Esophagus muscularis mucosa (tissue), 4 donors: ENCODE measurements around the gene F7. TPM values are rescaled to one million over a fixed set of nuclear protein-coding genes. Genes with fewer than 3 reads are reported as not detected.
"Not testable (repeated sequence)": the region's sequence is repeated elsewhere in the genome, so short reads cannot be mapped to it uniquely, and the experiment has no call there.

Experiments used
- DNase-seq: peaks from one replicate; pipeline ENCODE4 v3.0.0-alpha.2; 2017; ENCODE audit errors: extremely low spot score
- H3K27ac ChIP-seq, 4 donors: fragments of 200-600 bp; sonication (generic); replicated peaks in 1 of 4; 1 replicate in 3 of 4; 2 replicates in 1 of 4; pipeline ENCODE4 v1.5.1; 2016 to 2019; ENCODE audit warnings: mild to moderate bottlenecking in 1 of 4
- H3K27me3 ChIP-seq, 4 donors: fragments of 200-600 bp; sonication (generic); one replicate each; pipeline versions ENCODE4 v1.5.1 to v1.6.0; 2016 to 2019
- H3K36me3 ChIP-seq, 4 donors: fragments of 200-600 bp; sonication (generic); one replicate each; pipeline ENCODE4 v1.5.1; 2016 to 2019
- H3K4me1 ChIP-seq, 4 donors: fragments of 200-600 bp; sonication (generic); one replicate each; pipeline ENCODE4 v1.5.1; 2016 to 2019
- H3K4me3 ChIP-seq, 4 donors: fragments of 200-600 bp; sonication (generic); 1 replicate in 2 of 4; 2 replicates in 2 of 4; pipeline ENCODE4 v1.5.1; 2016 to 2019; ENCODE audit warnings: mild to moderate bottlenecking in 4 of 4, moderate library complexity in 1 of 4
- H3K9me3 ChIP-seq, 4 donors: fragments of 200-600 bp; sonication (generic); 1 replicate in 3 of 4; 2 replicates in 1 of 4; pipeline ENCODE4 v1.5.1; 2016 to 2019
- CTCF ChIP-seq, 3 experiments: fragments of 200-600 bp in 2 of 3; fragments of 450-650 bp in 1 of 3; sonication (generic) in 2 of 3; IDR thresholded peaks; one replicate each; pipeline ENCODE4 v1.5.1; 2017 to 2019; ENCODE audit warnings: antibody characterized with exemption in 3 of 3, mild to moderate bottlenecking in 2 of 3, moderate library complexity in 1 of 3
- EP300 ChIP-seq: sonication (generic); formaldehyde crosslinking; IDR thresholded peaks from one replicate; pipeline ENCODE4 v1.6.1; 2017; ENCODE audit warnings: antibody characterized with exemption
- POLR2A ChIP-seq: fragments of 450-650 bp; IDR thresholded peaks from one replicate; pipeline ENCODE4 v1.6.1; 2017; ENCODE audit warnings: antibody characterized with exemption, moderate library complexity, mild to moderate bottlenecking, low read depth
- POLR2AphosphoS5 ChIP-seq, 2 donors: sonication (generic); formaldehyde crosslinking; IDR thresholded peaks; one replicate each; pipeline ENCODE4 v1.6.1; 2017; ENCODE audit warnings: antibody characterized with exemption in 2 of 2
- WGBS: methylation state at CpG from one replicate; pipeline ENCODE4 v1.1.5; 2018; 5-methylcytosine and 5-hydroxymethylcytosine counted together
- intact Hi-C: fragments of 100-400 bp; cut with DNase I; formaldehyde crosslinking; loops from one replicate; pipeline ENCODE4 v1.15.1; 2023
- total RNA-seq, 4 donors: library from RNA; depleted of rRNA; stranded (reverse); fragments of >200 nt; gene quantifications; one replicate each; pipeline versions ENCODE4 v1.1.0 to v1.2.1, GENCODE V29; 2016

Gene F7
- total RNA-seq, 4 donors from 2014 or later: 0.66 to 1.6 TPM; not detected in 2

DNA sequence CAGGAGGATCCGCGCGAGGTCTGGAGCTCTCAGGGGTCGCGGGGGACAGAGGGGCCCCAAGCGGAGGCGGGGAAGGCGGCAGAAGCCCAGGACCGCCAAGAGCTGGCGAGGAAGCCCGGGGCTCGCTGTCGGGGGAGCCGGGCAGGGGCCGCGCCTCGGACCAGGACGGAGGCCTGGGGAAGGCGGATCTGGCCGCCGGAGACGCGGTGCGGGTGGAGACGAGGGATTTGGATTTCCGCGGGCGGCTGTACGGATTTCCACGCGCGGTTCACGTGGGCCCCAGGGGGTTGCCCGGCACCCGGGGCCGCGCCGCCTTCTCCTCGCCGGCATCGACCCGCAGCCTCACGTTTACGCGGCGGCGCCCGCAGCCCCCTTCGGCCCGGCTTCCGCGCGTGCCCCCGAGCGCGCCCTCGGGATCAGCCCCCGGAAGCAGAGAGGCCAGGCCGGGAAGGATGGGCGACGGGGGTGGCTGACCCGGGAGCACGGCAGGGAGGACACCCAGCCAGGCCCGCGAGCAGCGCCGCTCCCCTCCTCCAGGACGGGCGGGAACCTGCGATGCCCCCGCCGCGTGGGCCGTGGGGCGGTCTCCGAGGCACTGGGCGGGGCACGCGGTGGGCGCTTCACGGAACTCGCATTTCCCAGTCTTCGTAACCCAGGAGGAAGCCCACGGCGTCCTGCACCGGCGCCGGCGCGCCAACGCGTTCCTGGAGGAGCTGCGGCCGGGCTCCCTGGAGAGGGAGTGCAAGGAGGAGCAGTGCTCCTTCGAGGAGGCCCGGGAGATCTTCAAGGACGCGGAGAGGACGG, 4.7 kb downstream of the F7 start:
- Histone ChIP-seq H3K27me3 (peaks cover 6 to 43% (median 19%) of the 10 kb centered on the region in 4 donors), H3K4me3 (peak overlapping the region; percentile 48 to 54 (median 51)), H3K4me1 (peaks cover 12 to 20% (median 18%) of the 10 kb centered on the region in 4 donors), H3K36me3 (no peaks in the 10 kb centered on the region), H3K9me3 (no peaks in the 10 kb centered on the region), H3K27ac (no peak overlapping the region)
- DNase-seq: no peak
- no peak for TF ChIP-seq POLR2AphosphoS5 (IDR thresholded peaks at IDR 0.05)
- TF ChIP-seq POLR2A: no peak
- TF ChIP-seq EP300: no peak
- no peak for TF ChIP-seq CTCF (IDR thresholded peaks at IDR 0.05)
- intact Hi-C loops: no loop called here
- WGBS: under 1% methylated on average over 38 of the region's 99 CpGs

DNA sequence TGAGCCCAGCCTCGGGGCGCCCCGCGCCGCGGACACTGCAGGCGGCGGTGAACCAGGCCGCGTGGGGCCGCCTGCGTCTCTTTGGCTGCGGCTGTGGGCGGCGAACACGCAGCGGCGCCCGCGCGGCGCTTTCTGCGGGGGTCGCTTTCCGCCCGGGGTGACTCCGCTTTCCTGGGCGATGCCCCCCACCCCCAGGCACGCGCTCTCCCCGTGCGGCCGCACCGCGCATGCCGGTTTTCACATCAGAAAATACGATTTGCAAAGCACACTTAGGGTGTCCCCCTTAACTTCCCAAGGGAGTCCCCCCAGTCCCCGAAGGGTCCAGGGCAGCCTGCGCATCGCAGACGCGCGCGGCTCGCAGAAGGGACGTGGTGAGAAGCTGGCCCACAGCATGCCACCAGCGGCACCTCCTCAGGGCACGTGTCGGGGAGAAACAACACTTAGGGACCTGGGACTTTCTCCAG, 5.3 kb downstream of the F7 start:
- Histone ChIP-seq H3K27ac (no peak overlapping the region), H3K36me3 (no peaks in the 10 kb centered on the region), H3K27me3 (peaks cover 6 to 40% (median 19%) of the 10 kb centered on the region in 4 donors), H3K4me3 (peak overlapping the region; percentile 48 to 54 (median 51)), H3K4me1 (peaks cover 12 to 20% (median 18%) of the 10 kb centered on the region in 4 donors), H3K9me3 (no peaks in the 10 kb centered on the region)
- TF ChIP-seq POLR2A: no peak
- no peak for TF ChIP-seq CTCF (IDR thresholded peaks at IDR 0.05)
- no peak for TF ChIP-seq POLR2AphosphoS5 (IDR thresholded peaks at IDR 0.05)
- TF ChIP-seq EP300: no peak
- WGBS: 25% methylated on average over 4 of the region's 49 CpGs
- no peak for DNase-seq
- intact Hi-C loops: no loop called here

DNA sequence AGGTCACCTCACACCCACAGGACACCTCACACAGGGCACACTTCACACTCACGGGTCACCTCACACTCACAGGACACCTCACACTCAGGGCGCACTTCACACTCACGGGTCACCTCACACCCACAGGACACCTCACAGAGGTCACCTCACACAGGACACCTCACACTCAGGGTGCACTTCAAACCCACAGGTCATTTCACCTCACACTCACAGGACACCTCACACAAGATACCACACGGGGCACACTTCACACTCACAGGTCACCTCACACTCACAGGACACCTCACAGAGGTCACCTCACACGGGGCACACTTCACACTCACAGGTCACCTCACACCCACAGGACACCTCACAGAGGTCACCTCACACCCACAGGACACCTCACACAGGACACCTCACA, 6.2 kb downstream of the F7 start:
- H3K27ac ChIP-seq, DNase-seq, H3K36me3 ChIP-seq, H3K4me3 ChIP-seq, H3K9me3 ChIP-seq, intact Hi-C loops: not testable (repeated sequence)
- 77% methylated on average over 5 of the region's 5 CpGs for whole genome bisulfite sequencing
- H3K4me1 ChIP-seq: peaks cover 12 to 20% (median 18%) of the 10 kb centered on the region in 4 donors
- peaks cover 6 to 34% (median 19%) of the 10 kb centered on the region in 4 donors for H3K27me3 ChIP-seq

DNA sequence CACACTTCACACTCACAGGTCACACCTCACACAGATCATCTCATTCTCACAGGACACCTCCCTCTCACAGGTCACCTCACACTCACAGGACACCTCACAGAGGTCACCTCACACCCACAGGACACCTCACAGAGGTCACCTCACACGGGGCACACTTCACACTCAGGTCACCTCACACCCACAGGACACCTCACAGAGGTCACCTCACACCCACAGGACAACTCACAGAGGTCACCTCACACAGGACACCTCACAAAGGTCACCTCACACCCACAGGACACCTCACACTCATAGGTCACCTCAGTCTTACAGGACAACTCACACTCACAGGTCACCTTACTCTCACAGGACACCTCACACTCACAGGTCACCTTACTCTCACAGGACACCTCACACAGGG, 6.9 kb downstream of the F7 start:
- DNase-seq, intact Hi-C loops, H3K27ac ChIP-seq, H3K9me3 ChIP-seq, H3K36me3 ChIP-seq, H3K4me3 ChIP-seq: not testable (repeated sequence)
- WGBS: 64% methylated on average over 1 of the region's 1 CpG
- peaks cover 6 to 32% (median 19%) of the 10 kb centered on the region in 4 donors for H3K27me3 ChIP-seq
- peaks cover 12 to 20% (median 18%) of the 10 kb centered on the region in 4 donors for H3K4me1 ChIP-seq

GRCh38 chr13:113112893-113113845, 7.6 kb downstream of the F7 start:
- Histone ChIP-seq H3K36me3 (no peaks in the 10 kb centered on the region), H3K27ac (no peak overlapping the region), H3K27me3 (peaks cover 6 to 33% (median 19%) of the 10 kb centered on the region in 4 donors), H3K4me3 (no peak overlapping the region), H3K4me1 (peaks cover 12 to 20% (median 18%) of the 10 kb centered on the region in 4 donors), H3K9me3 (no peaks in the 10 kb centered on the region)
- WGBS: 73% methylated on average over 8 of the region's 9 CpGs
- TF ChIP-seq POLR2AphosphoS5 (IDR thresholded peaks at IDR 0.05) (no peak), POLR2A (no peak), EP300 (no peak), CTCF (IDR thresholded peaks at IDR 0.05) (no peak)
- no peak for DNase-seq
- intact Hi-C loops: no loop called here
